ENCODE data around the gene TPCN2. TPM values are rescaled to one million over a fixed set of nuclear protein-coding genes. Genes with fewer than 3 reads are reported as not detected.

TPCN2 gene
- total RNA-seq, 1 experiment from 2014 or later = 20.6 TPM

GRCh38 chr11:69024509-69024908 is 24.2 kb upstream of the TPCN2 start:
- CTCF ChIA-PET = no interaction called here
- no TSS peak for BruUV-seq (replicated peaks)

GRCh38 chr11:69027704-69028372 is 20.9 kb upstream of the TPCN2 start:
- TF ChIP-seq, protein P1, sequence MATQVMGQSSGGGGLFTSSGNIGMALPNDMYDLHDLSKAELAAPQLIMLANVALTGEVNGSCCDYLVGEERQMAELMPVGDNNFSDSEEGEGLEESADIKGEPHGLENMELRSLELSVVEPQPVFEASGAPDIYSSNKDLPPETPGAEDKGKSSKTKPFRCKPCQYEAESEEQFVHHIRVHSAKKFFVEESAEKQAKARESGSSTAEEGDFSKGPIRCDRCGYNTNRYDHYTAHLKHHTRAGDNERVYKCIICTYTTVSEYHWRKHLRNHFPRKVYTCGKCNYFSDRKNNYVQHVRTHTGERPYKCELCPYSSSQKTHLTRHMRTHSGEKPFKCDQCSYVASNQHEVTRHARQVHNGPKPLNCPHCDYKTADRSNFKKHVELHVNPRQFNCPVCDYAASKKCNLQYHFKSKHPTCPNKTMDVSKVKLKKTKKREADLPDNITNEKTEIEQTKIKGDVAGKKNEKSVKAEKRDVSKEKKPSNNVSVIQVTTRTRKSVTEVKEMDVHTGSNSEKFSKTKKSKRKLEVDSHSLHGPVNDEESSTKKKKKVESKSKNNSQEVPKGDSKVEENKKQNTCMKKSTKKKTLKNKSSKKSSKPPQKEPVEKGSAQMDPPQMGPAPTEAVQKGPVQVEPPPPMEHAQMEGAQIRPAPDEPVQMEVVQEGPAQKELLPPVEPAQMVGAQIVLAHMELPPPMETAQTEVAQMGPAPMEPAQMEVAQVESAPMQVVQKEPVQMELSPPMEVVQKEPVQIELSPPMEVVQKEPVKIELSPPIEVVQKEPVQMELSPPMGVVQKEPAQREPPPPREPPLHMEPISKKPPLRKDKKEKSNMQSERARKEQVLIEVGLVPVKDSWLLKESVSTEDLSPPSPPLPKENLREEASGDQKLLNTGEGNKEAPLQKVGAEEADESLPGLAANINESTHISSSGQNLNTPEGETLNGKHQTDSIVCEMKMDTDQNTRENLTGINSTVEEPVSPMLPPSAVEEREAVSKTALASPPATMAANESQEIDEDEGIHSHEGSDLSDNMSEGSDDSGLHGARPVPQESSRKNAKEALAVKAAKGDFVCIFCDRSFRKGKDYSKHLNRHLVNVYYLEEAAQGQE (IDR thresholded peaks at IDR 0.05; ENCODE audit: insufficient read depth in 1 of 2, low read depth in 2 of 2, low read length in 1 of 2) = no peak
- TF ChIP-seq CTCF (IDR thresholded peaks at IDR 0.05) = no peak
- TF ChIP-seq SIN3A (IDR thresholded peaks at IDR 0.05; ENCODE audit: borderline replicate concordance, insufficient read depth, low read depth, low read length) = no peak
- no peak for TF ChIP-seq POLR2AphosphoS5 (IDR thresholded peaks at IDR 0.05; ENCODE audit: low read depth, low read length)
- no peak for TF ChIP-seq TCF7L2 (IDR thresholded peaks at IDR 0.05; ENCODE audit: low read depth, low read length)

More at GRCh38 chr11:69024509-69024908, 24.2 kb upstream of the TPCN2 start:
- DNase-seq (ENCODE audit: low read depth, low spot score) (no peak), ATAC-seq (no peak)
- Histone ChIP-seq H3K9me3 (ENCODE audit: control insufficient read depth, insufficient read depth, low read depth, low read length) (no peaks in the 10 kb centered on the region), H3K4me1 (ENCODE audit: control insufficient read depth, insufficient read depth, low read length) (no peaks in the 10 kb centered on the region), H3K36me3 (ENCODE audit: control insufficient read depth, insufficient read depth, low read length) (no peaks in the 10 kb centered on the region), H3K27me3 (ENCODE audit: control insufficient read depth, insufficient read depth, low read length) (no peaks in the 10 kb centered on the region), H3K4me3 (ENCODE audit: low read depth in 2 of 2, low read length in 2 of 2) (no peak overlapping the region), H3K27ac (ENCODE audit: low read length) (no peak overlapping the region)
- TF ChIP-seq POLR2AphosphoS5 (IDR thresholded peaks at IDR 0.05; ENCODE audit: low read depth, low read length) (no peak), SIN3A (IDR thresholded peaks at IDR 0.05; ENCODE audit: borderline replicate concordance, insufficient read depth, low read depth, low read length) (no peak), TCF7L2 (IDR thresholded peaks at IDR 0.05; ENCODE audit: low read depth, low read length) (no peak)
- intact Hi-C loops (cut with micrococcal nuclease; ENCODE audit: unreplicated experiment) (no loop called here), in situ Hi-C loops (cut with HindIII; ENCODE audit: low pct_unique_long_range_greater_than_20kb, low sequenced_read_pairs) (no loop called here)
- POLR2A ChIA-PET = no interaction called here

DNA sequence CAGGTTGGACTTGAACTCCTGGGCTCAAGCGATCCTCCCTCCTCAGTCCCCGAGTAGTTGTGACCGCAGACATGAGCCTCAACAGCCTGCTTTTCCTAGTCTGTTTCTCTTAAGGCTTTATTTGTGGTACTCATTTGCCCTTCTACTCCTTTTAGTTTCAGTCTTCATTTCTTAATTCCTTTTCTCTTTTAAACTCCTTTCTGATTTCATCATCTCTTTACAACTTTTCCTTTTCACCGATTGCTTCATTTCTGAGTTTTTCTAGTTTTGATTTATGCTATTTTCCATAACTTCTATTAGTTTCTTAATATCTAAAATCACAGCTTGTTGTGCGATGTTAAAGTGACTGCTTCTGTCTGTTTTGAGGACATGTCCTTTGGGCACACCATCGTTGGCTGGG is 18.4 kb upstream of the TPCN2 start:
- no TSS peak for BruUV-seq (replicated peaks)
- H3K27ac ChIP-seq (ENCODE audit: low read length) = no peak overlapping the region
- H3K36me3 ChIP-seq (ENCODE audit: control insufficient read depth, insufficient read depth, low read length) = no peaks in the 10 kb centered on the region
- no peak for ATAC-seq
- in situ Hi-C loops (cut with HindIII; ENCODE audit: low pct_unique_long_range_greater_than_20kb, low sequenced_read_pairs) (no loop called here), intact Hi-C loops (cut with micrococcal nuclease; ENCODE audit: unreplicated experiment) (no loop called here)
- TF ChIP-seq, protein P1 (IDR thresholded peaks at IDR 0.05; ENCODE audit: insufficient read depth in 1 of 2, low read depth in 2 of 2, low read length in 1 of 2) = no peak
- TF ChIP-seq SIN3A (IDR thresholded peaks at IDR 0.05; ENCODE audit: borderline replicate concordance, insufficient read depth, low read depth, low read length) = no peak
- TF ChIP-seq TCF7L2 (IDR thresholded peaks at IDR 0.05; ENCODE audit: low read depth, low read length) = no peak
- no peak for TF ChIP-seq POLR2AphosphoS5 (IDR thresholded peaks at IDR 0.05; ENCODE audit: low read depth, low read length)
- no peak for TF ChIP-seq CTCF (IDR thresholded peaks at IDR 0.05)
- no peak overlapping the region for H3K4me3 ChIP-seq (ENCODE audit: low read depth in 2 of 2, low read length in 2 of 2)
- DNase-seq (ENCODE audit: low read depth, low spot score) = no peak
- H3K27me3 ChIP-seq (ENCODE audit: control insufficient read depth, insufficient read depth, low read length) = peaks cover 2% of the 10 kb centered on the region; the same call in 1 of the 2 replicates
- CTCF ChIA-PET = no interaction called here
- no peaks in the 10 kb centered on the region for H3K4me1 ChIP-seq (ENCODE audit: control insufficient read depth, insufficient read depth, low read length)
- POLR2A ChIA-PET = no interaction called here
- no peaks in the 10 kb centered on the region for H3K9me3 ChIP-seq (ENCODE audit: control insufficient read depth, insufficient read depth, low read depth, low read length)

More at GRCh38 chr11:69027704-69028372, 20.9 kb upstream of the TPCN2 start:
- no TSS peak for BruUV-seq (replicated peaks)
- Histone ChIP-seq H3K27ac (ENCODE audit: low read length) (no peak overlapping the region), H3K4me3 (ENCODE audit: low read depth in 2 of 2, low read length in 2 of 2) (no peak overlapping the region), H3K4me1 (ENCODE audit: control insufficient read depth, insufficient read depth, low read length) (no peaks in the 10 kb centered on the region), H3K36me3 (ENCODE audit: control insufficient read depth, insufficient read depth, low read length) (no peaks in the 10 kb centered on the region), H3K27me3 (ENCODE audit: control insufficient read depth, insufficient read depth, low read length) (peaks cover 2% of the 10 kb centered on the region; the same call in 1 of the 2 replicates), H3K9me3 (ENCODE audit: control insufficient read depth, insufficient read depth, low read depth, low read length) (no peaks in the 10 kb centered on the region)
- intact Hi-C loops (cut with micrococcal nuclease; ENCODE audit: unreplicated experiment) = no loop called here
- in situ Hi-C loops (cut with HindIII; ENCODE audit: low pct_unique_long_range_greater_than_20kb, low sequenced_read_pairs) = no loop called here
- DNase-seq (ENCODE audit: low read depth, low spot score) (no peak), ATAC-seq (no peak)
- ChIA-PET POLR2A (no interaction called here), CTCF (no interaction called here)
